Retinal pigment epithelial cell (primary cell): ENCODE data around the gene HERC2.
A peak's percentile ranks its signal among the peaks of the same experiment; 100 is the strongest.
"Not testable (repeated sequence)": the region's sequence is repeated elsewhere in the genome, so short reads cannot be mapped to it uniquely, and the experiment has no call there.

Experiments
- DNase-seq: peaks from one replicate; pipeline ENCODE4 v3.0.0-alpha.2; 2010; ENCODE audit warnings: low read depth
- H3K4me3 ChIP-seq: 2 replicates; pipeline ENCODE4 v1.5.1; 2011; ENCODE audit warnings: mild to moderate bottlenecking, low read length, control low read depth, moderate library complexity
- CTCF ChIP-seq: conservative IDR thresholded peaks from 2 replicates; pipeline ENCODE4 v1.5.1; 2011; ENCODE audit warnings: low read depth, low read length, control low read depth, inconsistent platforms

The HERC2 gene

DNA sequence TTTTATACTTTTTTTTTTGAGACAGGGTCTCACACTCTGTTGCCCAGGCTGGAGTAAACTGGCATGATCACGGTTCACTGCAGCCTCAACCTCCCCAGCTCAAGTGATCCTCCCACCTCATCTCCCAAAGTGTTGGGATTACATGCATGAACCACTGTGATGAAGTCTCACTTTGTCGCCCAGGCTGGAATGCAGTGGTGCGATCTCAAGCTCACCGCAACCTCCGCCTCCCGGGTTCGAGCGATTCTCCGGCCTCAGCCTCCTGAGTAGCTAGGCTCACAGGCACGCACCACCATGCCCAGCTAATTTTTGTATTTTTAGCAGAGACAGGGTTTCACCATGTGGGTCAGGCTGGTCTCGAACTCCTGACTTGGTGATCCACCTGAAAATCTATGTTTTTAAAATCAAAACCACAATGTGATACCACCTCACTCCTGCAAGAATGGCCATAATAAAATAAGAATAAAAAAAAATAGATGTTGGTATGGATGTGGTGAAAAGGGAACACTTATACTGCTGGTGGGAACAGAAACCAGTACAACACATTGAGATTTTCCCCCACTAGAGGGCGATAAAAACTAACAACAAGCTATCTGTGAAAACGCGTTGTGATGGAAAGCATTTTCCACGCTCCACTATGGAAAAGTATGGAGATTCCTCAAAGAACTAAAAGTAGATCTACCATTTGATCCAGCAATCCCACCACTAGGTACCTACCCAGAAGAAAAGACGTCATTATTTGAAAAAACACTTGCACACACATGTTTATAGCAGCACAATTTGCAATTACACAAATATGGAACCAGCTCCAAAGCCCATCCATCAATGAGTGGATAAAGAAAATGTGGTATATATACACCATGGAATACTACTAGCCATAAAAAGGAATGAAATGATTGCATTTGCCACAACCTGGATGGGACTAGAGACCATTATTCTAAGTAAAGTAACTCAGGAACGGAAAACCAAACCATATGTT lies 196.0 kb downstream of the HERC2 start:
- H3K4me3 ChIP-seq, result no peak overlapping the region
- DNase-seq, result peak; percentile 12
- peak; percentile 60 for TF ChIP-seq CTCF

DNA sequence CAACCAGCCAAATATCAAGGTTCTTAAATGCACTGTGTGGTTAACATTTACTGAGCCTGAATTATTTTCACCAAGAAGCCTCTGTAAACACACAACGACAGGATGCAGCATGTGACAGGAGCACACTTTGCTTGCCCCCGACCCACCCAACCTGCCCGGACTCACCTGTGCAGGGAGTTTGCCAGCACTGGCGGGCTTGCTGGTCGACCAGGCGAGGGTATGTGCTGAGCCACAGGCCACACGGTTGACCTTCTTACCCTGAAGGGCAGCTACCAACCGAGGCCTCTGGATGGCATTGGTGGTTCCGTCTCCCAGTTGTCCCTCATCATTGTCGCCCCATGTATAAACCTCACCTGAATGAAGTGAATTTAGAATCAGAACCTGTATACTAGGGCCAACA lies 197.1 kb downstream of the HERC2 start:
- no peak for DNase-seq
- no peak for TF ChIP-seq CTCF
- no peak overlapping the region for H3K4me3 ChIP-seq

GRCh38 chr15:28123408-28124023 lies 198.5 kb downstream of the HERC2 start:
- no peak overlapping the region for H3K4me3 ChIP-seq
- peak; percentile 87 for TF ChIP-seq CTCF
- DNase-seq, result peak; percentile 56

DNA sequence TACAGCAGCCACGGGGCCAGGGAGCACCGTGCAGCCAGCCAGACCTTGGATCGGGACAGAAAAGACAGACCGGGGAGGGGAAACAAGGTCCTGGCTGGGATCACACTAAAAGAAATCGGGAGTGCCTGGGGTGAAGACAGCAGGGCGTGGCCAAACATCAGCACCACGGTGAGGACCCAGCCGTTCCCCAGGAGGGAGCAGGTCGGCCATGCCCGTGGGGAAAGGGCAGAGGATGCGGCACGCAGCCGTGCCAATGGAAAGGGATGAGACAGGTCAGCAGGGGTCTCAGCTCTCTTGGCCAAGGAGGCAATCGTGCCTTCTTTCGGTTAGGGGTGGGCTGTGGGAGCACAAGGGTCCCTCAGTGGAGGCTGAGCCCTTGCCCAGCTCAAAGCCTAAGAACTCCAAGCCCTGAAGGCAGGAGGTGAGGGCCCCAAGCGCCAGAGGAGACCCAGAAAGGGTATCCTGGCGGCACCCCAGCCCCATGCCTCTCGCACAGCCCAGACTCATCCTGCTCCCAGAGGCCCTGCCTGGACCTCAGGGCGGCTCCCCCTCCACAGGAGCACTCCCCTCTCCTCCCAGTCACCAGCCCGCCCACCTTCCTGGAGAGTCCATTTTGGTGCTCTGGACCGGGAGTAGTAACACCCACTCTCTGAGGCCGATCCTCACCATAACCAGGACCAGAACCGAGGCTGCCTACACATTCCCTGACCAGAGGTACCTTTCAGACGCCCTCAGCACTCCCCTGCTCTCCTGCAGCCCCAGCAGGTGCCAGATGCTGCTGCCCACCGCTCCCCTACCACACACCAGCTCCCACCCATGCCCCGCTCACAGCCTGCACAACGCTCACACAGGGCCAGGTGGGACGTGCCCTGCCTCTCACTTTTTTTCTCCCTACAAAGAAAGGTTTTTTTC lies 199.7 kb downstream of the HERC2 start:
- TF ChIP-seq CTCF, result no peak
- DNase-seq, result no peak
- no peak overlapping the region for H3K4me3 ChIP-seq

DNA sequence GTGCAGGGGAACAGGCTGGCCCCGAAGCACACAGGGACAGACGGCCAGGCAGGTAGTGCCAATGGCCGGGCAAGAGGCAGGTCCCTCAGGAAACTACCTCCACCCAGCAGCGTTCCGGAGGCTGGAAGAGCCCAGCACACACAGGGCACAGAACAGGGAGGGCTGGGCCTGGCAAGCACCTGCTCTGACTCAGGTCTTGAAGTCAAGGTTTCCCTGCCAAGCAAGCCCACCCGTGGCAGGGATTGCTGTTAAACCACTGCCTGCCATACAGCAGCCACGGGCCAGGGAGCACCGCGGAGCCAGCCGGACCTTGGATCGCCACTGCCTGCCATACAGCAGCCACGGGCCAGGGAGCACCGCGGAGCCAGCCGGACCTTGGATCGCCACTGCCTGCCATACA lies 200.4 kb downstream of the HERC2 start:
- not testable (repeated sequence) for DNase-seq, H3K4me3 ChIP-seq

GRCh38 chr15:28120359-28120640 lies 201.7 kb downstream of the HERC2 start:
- TF ChIP-seq CTCF, result no peak
- no peak for DNase-seq

DNA sequence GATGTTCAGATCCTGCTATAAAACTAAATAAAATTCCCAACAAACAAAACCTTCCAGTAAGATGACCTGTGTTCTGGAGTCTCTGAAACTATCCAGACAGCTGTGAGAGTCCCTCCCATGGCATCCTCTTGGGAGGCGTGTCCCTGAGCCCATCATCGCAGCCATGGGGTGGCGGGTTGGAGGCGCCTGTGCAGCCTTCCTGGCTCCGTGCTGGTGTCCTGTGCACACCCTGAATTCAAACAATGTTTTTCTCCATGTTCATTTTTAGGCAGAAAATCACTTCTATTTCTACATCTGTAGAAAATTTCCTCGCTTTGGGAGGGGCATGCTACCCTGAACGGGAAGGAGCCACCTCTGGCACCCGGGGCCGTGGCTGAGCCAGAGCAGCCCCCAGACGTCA lies 203.4 kb downstream of the HERC2 start:
- no peak for DNase-seq
- TF ChIP-seq CTCF, result no peak
- no peak overlapping the region for H3K4me3 ChIP-seq

More at GRCh38 chr15:28120359-28120640, 201.7 kb downstream of the HERC2 start:
- no peak overlapping the region for H3K4me3 ChIP-seq
